SK-MEL-5 (cell line): ENCODE results near the gene DHRS13. TPM values are rescaled to one million over a fixed set of nuclear protein-coding genes. Genes with fewer than 3 reads are reported as not detected.
"Not testable (repeated sequence)": the region's sequence is repeated elsewhere in the genome, so short reads cannot be mapped to it uniquely, and the experiment has no call there.

Source experiments
- DNase-seq: peaks from one replicate; pipeline ENCODE4 v3.0.0-alpha.2; 2016; ENCODE audit warnings: low read depth, low spot score
- in situ Hi-C: cut with HindIII; loops from 2 replicates; pipeline ENCODE4 v1.10.0; 2016; ENCODE audit warnings: low sequenced_read_pairs, high pct_unique_total_duplicates, low pct_unique_long_range_greater_than_20kb
- total RNA-seq: library from RNA; depleted of rRNA; stranded (reverse); fragments of >200 nt; shearing (Covaris generic); gene quantifications from 2 replicates; pipeline ENCODE4 v1.2.3, GENCODE V29; 2014

The DHRS13 gene
- total RNA-seq, 1 experiment from 2014 or later, result 23.8 TPM

DNA sequence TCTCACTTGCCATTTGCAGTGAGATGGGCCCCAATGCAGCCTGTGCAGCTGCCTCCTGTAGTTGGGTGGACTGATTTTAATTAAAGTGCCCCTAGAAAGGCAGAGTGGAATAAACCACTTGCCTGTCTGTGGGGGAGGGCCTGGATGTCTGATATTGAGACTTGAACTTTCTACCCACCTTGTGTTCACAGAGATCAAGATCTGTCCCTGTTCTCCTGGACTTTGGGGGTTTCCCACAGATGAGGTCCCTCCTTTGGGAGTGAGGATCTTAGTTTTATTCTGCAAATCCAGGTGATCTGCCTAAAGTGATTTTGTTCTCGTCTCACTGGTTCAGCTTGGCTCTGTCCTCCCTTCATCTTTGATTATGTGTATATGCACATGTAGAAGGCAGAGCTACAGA is 7.7 kb upstream of the DHRS13 start:
- no peak for DNase-seq
- in situ Hi-C loops, result no loop called here

DNA sequence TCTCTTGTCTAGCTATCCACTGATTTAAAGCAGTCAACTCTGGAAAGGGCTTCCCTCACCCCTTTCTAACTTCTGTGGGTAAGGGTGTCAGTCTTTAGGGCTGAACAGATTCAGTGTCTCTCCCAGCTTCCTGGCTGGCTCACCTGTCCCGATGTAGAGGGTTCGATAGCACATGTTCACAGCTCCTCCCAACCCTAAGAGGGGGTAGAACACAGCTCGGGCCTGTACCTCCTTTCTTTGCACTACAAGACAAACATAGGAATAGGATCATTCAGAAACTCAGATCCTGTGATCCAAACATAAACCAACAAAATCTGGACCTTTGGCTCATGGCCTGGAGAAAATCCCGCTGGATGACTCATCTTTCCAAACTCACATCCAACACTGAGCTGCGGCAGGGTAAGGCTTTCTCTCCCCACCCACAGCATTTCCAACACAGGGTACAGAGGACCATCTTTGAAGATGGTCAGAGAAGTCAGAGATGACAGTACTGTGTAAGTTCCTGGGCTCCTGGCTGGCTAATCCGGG is 5.8 kb upstream of the DHRS13 start:
- no peak for DNase-seq
- in situ Hi-C loops, result no loop called here

DNA sequence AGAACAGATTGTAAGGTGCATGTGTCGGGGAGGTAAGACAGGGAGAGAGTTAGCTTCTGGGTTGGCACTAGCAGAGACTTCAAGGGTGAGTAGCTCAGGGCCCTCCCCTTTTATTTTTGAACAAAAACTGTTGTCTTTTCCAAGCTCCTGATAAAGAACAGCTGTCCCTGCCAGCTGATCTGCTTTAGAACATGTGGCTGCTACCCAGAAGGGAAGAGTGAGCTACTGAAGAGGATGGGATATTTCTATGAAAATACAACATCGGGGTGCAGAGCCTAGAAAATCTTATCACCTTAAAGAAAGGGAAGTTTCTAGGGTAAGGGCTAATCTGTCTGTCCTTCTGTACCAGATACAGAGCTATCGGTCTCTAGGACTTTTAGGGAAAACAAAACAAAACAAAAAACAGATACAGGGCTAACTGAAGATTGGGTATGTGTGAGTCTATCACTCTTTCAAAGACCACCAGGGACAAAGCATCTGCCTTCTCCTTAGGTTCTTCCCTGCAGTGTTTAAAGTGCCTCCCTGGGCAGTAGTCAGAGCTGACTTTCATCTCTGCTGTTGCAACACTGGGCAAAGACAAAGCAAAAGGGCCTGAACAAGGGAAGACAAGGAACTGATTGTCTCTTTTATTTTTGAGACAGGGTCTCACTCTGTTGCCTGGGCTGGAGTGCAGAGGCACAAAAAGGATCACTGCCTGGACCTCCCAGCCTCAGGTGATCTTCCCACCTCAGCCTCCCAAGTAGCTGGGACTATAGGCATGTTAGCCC is 5.0 kb upstream of the DHRS13 start:
- peak; percentile 27 for DNase-seq
- in situ Hi-C loops, result no loop called here

DNA sequence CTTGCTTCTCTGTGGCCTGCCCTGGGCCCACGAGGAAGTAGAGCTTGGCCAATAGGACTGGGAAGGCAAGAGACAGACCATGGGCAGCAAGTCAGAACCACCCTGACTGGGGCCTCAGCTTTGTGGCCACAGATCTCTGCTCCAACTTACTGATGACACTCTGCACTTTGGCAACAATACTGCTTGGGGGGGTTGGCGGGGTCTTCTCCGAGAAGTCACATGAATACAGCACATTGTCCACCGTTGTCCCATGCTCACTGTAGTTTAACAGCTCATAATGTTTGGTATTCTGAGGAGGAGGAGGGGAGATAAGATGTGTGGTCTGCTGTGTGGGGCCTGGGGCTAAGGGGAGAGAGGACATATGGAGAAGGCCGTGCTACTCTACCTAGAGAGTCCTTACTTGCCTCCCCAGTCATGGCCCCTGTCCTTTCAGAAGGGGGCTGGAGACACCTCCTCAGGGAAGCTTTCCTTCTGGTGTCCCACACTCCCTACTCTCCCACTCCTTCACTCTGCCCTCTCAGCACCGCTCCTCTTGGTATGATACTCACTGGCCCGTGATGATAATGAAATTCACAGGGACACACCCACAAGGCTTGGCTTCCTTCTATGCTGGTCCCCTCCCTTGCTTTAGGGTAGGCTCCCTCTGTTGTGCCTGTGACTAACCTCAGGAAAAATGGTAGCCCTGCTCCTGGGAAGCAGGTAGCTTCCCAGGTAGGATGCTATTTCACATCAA is 4.0 kb upstream of the DHRS13 start:
- in situ Hi-C loops, result no loop called here
- DNase-seq, result no peak

DNA sequence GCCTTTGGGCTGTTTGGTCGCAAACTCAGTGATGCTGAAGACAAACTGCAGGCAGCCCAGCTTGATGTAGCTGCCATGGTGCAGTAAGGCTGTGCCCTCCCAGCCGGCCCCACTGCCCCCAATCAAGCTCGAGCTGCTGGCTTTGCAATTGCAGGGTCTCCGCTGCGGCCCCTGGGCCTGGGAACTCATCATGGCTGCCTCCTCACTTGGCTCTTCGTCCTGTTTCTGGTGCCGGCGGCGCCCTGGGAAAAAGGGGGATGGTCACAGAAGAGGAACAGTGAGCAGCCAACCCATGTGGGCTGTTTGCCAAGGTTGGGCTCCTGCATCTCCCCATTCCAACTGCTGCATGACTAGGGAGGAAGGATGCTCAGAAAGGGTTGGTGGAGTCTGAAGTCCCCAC is 3.4 kb upstream of the DHRS13 start:
- DNase-seq, result no peak
- in situ Hi-C loops, result no loop called here

DNA sequence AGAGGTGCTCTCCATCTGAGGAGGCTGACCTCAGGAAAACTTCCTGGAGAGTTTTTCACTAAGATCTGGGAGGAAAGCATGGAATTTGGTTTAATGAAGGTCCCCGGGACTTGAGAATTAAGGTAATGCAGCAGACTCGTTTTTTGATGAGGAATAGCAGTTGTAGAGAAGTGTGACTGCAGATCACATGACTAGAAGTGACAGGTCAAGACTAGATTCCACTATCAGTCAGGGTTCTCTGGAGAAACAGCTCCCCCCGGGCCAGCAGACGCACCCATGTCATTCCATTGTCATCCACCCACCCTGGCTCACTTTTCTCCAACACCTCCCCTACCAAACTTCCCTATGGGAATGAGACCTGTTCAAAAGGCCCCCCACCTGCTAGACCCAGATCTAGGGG is 1.9 kb upstream of the DHRS13 start:
- in situ Hi-C loops, result no loop called here
- no peak for DNase-seq

DNA sequence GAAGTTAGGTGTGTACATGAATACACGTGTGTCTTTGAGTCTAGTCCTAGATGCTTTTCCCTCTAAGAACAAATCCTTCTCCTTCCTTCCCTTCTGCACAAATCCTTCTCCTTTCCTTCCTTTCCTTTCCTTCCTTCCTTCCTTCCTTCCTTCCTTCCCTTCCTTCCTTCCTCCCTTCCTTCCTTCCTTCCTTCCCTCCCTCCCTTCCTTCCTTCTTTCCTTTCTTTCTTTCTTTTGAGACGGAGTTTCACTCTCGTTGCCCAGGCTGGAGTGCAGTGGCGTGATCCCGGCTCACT is 615 bp upstream of the DHRS13 start:
- DNase-seq, in situ Hi-C loops: not testable (repeated sequence)

DNA sequence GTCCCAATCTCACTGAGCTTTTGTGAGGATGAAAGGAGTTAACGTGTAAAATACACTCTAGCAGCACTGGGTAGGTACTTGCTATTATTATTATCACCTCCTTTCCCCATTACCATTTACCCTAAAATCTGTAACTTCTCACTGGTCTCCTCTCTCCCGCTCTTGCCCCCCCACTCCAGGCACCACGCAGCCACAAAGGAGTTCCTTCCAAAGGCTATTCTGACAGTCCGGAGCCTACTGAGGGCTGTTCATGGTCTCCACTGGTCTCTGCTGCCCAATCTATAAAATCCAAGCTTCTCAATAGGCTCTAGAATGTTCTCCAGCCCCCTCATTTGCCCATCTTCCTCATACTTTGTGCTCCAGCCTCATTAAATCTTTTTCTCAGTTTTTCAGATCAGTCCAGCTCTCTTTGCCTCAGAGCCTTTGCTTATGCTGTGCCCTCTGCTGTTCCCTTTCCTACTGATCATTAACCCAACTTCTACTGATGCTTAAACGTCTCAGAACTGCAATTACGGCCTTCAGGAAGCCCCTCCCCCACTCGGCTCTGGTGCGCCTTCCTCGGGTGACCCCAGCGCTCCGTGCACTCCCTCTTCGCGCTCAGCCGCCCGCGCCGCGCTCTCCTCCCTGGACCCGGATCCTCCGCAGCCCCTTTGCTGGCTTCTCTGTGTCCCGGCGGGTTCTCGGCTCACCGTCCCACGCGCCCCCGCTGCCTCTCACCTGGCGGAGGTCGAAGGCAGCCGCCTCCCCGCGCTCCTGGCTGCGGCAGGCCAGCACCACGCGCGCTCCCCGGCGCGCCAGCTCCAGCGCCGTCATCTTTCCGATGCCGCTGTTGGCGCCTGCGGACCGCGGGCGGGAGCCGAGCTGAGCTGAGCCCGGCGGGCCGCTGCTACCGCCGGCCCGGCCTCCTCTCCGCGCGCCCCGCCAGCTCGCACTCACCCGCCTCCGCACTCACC is 737 bp downstream of the DHRS13 start:
- no peak for DNase-seq
- in situ Hi-C loops, result no loop called here

DNA sequence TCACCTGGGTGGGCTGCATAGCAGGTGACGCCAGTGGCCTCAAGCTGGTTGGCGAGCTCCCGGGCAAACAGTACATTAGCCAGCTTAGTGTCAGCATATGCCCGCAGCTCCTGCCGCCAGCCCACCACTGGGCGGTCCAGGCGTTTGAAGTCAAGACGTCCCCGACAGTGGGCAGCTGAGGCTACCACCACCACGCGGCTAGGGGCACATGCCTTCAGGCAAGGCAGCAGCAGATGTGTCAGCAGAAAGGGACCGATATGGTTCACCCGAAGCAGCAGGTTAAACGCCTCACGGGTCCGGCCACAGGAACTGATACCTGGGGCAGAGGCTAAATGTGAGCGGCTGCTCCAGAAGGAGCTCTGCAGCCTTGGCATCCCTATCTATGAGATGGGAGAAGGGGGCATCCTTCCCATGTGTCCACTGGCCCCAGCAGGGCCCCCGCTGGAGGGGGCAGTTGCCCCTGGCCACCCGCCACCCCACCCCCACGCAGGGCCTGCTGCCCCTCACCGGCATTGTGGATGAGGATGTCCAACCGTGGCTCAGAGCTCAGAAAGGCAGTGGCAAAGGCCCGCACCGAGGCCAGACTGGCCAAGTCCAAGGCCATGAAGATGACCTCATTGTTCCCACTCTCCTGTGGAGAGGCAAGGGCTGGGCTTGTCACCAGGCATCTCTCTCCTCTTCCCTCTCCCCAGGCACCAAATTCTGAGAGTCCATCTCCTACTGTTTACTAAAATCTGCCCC is 1.7 kb downstream of the DHRS13 start:
- in situ Hi-C loops, result no loop called here
- DNase-seq, result no peak

DNA sequence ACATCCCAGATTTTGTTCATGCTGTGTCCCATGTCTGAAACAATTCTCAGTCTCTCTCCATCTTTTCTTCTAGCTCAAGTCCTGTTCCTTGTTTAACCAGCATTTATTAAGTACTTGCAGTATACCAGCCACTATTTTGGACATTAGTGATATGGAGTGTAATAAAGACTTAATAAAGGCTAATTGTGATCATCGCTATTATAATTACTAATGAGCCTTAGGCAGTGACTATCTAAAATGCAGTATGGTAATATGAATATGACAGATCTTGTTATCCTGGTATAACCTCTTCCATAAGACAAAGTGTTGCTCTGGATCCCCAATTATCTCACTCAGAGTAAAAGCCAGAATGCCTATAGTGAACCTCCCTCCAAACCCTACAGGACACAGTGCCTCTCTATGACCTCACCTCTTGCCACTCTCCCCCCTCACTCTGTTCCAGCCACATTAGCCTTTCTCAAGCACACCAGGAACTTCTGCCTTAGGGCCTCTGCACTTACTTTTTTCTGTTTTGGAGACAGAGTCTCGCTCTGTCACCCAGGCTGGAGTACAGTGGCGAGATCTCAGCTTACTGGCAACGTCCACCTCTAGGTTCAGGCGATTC is 3.6 kb downstream of the DHRS13 start:
- in situ Hi-C loops, result no loop called here

DNA sequence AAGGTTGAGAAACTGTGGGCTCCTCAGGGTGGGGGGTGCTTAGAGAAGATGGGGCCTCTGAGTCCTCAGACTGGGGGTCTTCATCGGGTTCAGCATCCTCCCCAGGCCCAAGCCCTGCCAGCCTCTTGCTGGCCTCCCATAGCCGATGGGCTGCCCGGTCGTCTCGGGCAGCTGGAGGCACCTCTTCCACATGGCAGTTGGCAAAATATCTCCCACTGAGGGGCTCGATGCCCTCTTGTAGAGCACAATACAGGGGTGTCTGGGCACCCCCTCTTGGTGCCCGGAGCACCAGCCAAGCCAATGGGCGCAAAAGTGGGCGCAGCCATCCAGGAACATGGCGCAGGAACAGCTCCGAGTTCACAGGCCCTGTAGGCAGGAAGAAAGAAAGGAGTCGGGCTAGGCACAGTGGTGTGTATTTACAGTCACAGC is 4.3 kb downstream of the DHRS13 start:
- in situ Hi-C loops, result no loop called here
- no peak for DNase-seq

More for the DNA sequence above, 3.6 kb downstream of the DHRS13 start:
- DNase-seq, result no peak

DNA sequence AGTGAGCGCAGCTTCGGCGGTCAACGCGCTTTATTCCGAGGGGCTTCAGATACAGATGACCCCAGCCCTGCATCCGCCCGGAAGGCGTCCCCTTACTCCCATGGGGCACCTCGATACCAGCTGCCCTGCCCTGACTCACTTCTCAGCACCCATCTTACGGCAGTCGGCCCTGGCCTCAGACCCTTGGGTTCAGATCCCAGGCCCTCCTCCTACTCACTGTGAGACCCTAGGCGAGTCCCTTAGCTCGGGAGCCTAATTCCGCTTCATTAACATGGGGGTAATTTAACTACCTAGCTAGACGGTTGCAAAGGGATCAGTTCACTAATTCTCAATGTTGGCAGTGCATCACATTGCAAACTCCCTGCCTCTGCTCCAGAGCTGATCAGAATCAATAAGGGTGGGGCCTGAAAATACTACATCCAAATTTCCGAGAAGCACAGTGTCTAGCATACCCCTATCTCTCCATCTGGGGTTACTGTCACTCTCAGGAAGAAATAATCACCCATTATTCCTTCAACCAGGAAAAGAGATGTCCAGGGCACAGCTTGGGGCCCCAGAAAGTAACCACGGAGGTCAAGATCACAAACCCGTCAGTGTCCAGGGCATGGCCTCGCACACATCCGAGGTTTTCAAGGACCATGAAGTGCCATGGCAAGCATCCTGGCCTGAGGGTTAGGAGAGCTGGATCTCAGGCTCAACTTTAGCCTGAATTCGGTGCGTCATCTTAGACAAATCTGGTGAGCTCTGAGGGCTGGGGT is 4.9 kb downstream of the DHRS13 start:
- peak; percentile 26 for DNase-seq
- in situ Hi-C loops, result no loop called here

DNA sequence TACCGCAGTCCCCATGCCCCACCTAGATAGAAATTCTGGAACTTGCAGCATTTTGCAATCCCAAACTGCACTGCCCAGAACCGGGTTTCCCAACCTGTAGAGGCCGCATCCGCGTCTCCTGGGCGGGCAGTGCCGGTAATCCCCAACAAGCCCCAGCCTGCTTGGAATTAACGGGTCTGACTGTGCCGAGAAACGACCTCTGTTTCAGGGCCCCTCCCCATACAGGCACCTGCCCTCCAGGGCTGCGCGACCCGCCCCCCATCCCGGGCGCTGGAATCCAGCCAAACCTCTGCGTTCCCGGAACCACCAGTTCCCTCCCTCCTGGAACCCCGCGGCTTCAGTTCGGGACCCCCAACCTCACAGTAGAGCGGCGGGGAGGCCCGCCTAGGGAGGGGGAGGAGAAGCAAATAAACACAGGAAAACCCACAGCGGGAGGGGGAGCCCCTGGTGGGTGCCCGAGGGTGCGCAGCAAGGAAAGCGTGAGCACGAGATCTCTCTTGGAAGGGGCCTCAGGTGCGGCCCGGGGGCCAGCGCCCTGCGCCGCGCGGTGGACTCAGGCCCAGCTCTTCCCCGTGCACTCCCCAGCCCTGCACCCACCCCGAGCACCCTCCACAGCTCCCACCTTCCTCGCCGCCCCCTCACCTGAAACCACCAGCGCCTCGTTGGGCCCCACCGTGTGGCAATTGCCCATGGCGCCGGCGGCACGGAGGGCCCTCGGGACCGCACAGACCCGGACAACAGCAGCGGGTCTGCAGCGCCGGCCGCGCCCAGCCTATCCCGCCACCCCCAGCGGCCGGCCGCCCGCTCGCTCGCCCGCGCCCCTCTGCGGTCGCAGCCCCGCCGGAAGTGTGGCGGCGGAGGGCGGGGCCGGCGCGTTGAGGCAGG is 5.8 kb downstream of the DHRS13 start, which contains the start of gene FLOT2:
Gene FLOT2, minus strand, starts transcription at position 850 of the 885 bp plus-strand sequence. Its CDS starts 159 bp downstream, at position 691.
- in situ Hi-C loops, result no loop called here
- peak; percentile 17 for DNase-seq

DNA sequence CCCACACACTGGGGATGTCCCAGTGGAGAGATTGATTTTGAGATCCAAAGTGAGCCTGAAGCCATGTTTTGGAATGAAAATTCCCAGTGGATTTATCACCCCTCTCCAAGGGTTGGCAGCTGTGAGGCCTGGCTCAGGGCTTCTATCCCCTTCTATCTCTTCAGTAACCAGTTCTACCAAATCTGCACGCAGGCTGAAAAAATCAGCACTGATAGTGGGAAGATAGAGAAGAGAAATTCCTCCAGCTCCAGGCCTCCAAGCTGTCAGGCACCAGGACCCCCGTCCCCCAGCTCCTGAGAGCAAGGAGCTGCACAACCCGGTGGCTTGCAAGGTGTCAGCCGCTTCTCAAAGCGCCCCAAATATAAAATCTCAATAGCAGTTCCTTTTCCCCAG is 6.4 kb downstream of the DHRS13 start:
- in situ Hi-C loops, result no loop called here
- DNase-seq, result no peak

DNA sequence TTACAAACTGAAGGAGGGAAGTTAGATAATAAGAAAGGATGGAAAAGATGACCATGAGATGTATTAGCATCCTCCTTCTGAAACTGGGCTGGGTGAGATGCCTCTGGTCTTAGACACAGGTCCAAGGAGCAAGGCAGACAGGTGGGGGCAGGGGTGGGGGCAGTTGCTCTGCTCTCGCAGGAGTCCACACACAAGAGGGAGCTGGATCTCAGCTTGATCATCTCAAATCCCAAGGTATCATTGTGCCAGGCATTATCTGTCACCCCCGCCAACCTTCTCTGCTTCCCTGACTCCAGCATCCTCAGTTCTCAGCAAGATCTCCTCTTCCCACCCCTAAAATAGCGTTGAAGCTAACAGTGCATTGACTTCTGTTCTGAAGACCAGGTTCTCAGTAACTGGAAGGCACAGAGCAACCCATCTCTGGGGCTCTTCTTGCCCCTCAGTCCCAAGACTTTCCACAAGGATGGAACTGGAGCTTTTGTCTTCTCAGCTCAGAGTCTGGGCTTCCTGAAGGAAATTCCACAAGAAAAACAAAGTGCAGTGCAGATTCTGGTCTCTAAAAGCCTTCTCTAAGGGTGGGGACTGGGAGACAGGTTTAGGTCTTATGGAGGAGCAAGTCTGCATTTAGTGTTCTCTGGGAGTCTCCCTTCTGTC is 7.0 kb downstream of the DHRS13 start:
- in situ Hi-C loops, result no loop called here
- DNase-seq, result no peak
